HG03558 (cell line): ENCODE measurements around the gene ANKS3.
"Not testable (repeated sequence)": the region's sequence is repeated elsewhere in the genome, so short reads cannot be mapped to it uniquely, and the experiment has no call there.

Experiments
- ATAC-seq: cut with Tn5 transposase; IDR thresholded peaks from one replicate; pipeline ENCODE4 v1.9.1; 2021; ENCODE audit warnings: moderate number of reproducible peaks; ENCODE audit not compliant: unreplicated experiment; ENCODE audit errors: extremely low read depth

The ANKS3 gene

GRCh38 chr16:4654964-4655590 lies 79.0 kb downstream of the ANKS3 start:
- no peak for ATAC-seq

DNA sequence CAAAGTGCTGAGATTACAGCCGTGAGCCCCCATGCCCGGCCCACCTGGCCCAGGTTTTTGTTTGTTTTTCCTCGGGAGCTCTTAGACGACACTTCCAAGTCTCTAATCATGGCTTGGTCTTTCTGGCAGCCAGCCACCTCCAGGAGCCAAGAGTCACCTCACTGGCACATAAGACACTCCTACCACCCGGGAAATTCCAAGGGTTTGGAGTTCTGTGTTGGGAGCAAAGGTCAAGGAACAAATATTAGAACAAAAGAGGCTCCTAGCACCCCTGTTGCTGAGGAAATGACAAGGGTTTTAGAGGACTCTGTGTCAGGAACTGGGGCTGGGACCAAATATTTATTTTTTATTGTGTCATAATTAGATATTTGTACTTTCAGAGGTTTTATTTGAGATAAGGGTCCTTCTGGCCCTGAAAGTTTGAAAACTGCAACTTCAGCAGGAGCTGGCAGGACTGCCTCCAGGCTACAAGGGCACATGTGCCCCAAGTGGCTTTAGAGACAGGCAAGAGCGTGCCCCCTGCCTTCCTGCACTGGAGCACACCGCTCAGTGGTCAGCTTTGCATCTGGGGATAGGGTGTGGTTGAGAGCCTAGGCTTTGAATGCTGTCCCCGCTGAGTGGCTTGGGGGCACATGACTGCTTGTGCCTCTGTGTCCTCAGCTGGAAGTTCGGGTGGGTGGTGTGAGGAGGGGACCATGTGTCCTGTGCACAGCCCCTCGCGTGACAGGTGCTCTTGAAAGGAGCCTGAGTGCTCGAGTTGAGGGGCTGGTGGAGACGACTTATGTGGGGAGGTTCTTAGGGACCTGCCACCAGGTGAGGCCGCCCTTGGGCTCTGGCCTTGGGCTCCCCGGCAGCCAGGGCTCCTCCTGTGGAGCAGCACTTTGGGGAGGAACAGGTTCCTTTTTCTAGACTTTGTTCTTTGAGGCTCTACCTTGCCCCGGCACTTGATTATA lies 79.8 kb downstream of the ANKS3 start:
- ATAC-seq, result no peak

DNA sequence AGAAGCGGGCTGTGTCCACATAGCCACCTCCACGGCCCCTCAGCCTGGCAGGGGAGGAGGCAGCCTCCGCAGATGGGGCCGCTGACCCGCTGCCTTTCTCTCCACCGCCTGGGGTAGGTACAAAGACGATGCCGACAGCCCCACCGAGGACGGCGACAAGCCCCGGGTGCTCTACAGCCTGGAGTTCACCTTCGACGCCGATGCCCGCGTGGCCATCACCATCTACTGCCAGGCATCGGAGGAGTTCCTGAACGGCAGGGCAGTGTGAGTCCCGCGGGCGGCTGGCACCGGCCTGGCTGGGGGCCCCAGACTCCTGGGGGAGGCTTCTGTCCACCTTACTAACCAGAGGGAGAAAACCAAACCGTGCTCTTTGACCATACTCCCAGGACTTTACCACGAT lies 81.5 kb downstream of the ANKS3 start:
- no peak for ATAC-seq

DNA sequence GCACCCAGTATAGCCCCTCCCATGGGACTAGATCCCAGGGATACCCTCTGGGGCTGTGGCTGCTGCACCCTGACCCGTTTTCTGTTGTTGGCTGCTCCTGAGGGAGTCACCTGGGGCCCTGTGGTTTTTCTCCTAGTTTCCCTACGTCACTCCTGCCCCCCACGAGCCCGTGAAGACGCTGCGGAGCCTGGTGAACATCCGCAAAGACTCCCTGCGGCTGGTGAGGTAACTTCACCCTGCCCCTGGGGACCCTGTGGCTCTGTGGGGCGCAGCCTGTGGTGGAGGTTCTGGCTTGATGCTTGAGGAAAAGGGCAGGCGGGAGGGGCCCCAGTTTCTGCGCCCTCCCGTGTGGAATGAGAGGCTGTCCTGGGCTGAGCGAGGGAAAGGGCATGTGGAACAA lies 82.2 kb downstream of the ANKS3 start:
- ATAC-seq, result no peak

DNA sequence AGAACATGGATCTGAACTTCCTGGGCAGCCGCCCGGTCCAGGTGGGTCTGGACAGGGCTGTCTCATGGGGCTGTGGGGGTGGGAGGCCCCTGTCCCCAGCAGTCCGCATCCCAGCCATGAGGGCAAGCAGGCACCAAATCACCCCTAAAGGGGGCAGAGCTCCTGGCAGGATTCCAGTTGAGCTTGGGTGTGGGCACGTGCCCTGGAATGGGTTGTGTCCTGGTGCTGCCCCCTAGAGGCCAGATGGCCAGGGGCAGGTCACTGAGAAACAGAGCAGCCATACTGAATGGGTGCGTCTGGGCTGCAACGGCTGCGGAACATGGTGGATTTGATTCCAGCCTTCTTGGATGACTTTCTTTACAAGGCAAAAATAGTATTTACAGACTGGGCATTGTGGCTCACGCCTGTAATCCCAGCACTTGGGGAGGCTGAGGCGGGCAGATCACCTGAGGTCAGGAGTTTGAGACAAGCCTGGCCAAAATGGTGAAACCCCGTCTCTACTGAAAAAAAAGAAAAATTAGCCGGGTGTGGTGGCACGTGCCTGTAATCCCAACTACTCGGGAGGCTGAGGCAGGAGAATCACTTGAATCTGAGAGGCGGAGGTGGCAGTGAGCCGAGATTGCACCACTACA lies 83.5 kb downstream of the ANKS3 start:
- not testable (repeated sequence) for ATAC-seq

DNA sequence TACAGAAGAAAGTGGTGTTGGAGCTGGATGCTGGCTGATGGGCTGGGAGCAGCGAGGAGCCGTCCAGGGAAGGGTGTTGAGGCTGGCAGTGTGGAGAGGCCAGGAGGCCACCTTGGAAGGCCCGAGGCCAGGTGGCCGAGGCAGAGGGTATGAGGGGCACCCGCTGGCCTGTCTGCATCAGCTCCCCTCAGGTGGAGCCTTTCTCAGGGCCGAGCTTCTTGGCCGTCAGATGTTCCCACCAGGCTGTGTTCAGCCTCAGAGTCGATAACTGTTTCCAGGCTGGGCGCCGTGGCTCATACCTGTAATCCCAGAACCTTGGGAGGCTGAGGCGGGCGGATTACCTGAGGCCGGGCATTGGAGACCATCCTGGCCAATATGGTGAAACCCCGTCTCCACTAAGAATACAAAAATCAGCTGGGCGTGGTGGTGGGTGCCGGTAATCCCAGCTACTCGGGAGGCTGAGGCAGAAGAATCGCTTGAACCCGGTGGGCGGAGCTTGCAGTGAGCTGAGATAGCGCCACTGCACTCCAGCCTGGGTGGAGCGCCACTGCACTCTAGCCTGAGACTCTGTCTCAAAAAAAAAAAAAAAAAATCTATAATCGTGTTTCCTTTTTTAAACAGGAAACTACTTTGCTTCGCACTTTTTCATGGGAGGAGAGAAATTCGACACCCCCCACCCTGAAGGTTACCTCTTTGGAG lies 84.2 kb downstream of the ANKS3 start:
- ATAC-seq, result no peak

DNA sequence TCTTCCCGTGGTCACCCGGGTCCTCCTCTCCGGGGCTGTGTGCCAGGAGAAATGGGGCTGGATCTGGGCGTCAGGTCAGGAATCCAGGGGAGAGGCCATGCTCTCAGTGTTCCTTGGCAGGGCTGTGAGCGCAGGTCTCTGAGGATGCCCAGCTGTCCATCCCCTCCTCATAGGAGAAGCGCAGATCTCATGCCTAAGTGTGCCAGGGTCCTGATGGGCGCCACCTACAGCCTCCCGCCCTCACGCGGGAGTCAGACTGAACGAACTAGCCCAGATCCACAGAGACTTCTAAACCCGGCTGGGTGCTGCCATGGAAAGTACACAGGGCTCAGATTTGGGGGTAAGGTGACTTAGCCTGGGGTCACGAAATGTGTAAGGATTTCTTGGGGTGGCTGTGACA lies 85.2 kb downstream of the ANKS3 start:
- ATAC-seq, result no peak

- ATAC-seq, result no peak
Measured at GRCh38 chr16:4647644-4647980, 86.5 kb downstream of the ANKS3 start.

GRCh38 chr16:4646773-4647643 lies 87.1 kb downstream of the ANKS3 start:
- ATAC-seq, result no peak
